ENCODE data around the gene OTOGL. TPM values are rescaled to one million over a fixed set of nuclear protein-coding genes. Genes with fewer than 3 reads are reported as not detected.

The OTOGL gene
- total RNA-seq, 1 donor from 2014 or later = 0.03 TPM

Other genes with a start within 250 kb of the OTOGL start
- gene PPP1R12A, start 164.4 kb upstream of the OTOGL start, total RNA-seq = 15.6 TPM

Data from left lobe of liver (tissue), 1 donor.